Measurements from ENCODE around the gene AURKAIP1.
A peak's percentile ranks its signal among the peaks of the same experiment; 100 is the strongest.
"Not testable (repeated sequence)": the region's sequence is repeated elsewhere in the genome, so short reads cannot be mapped to it uniquely, and the experiment has no call there.

AURKAIP1 gene

DNA sequence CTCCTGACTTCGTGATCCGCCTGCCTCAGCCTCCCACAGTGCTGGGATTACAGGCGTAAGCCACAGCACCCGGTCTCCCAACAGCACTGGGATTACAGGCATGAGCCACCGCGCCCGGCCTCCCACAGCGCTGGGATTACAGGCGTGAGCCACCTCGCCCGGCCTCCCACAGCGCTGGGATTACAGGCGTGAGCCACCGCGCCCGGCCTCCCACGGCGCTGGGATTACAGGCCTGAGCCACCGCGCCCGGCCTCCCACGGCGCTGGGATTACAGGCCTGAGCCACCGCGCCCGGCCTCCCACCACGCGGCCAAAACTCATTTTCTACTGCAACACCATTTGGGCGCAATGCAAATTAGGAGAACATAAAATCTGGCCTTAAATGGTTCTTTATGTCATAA is 10.3 kb upstream of the AURKAIP1 start:
- DNase-seq: not testable (repeated sequence)

DNA sequence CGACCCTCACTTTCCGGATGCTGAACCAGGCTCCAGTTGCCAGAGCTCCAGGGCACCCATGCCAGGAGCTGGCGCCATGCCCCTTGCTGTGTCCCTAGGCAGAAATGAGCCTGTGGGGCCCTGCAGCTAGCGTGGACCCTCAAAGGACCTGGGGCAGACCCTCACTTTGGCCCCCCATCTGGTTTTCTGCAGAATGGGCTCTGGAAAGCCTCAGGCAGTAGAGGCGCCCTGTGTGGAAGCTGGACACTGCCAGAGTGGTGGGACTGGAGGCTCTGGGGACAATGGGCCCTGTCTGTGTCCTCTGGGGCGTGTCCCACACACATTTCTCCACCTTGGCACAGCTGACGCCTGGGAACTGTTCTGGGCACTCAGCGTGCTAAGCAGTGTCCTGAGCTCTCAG is 6.3 kb upstream of the AURKAIP1 start:
- DNase-seq: no peak

- no peak for DNase-seq
Observed at GRCh38 chr1:1380860-1381259, 5.9 kb upstream of the AURKAIP1 start.

GRCh38 chr1:1377540-1378205 is 2.7 kb upstream of the AURKAIP1 start:
- DNase-seq: no peak

DNA sequence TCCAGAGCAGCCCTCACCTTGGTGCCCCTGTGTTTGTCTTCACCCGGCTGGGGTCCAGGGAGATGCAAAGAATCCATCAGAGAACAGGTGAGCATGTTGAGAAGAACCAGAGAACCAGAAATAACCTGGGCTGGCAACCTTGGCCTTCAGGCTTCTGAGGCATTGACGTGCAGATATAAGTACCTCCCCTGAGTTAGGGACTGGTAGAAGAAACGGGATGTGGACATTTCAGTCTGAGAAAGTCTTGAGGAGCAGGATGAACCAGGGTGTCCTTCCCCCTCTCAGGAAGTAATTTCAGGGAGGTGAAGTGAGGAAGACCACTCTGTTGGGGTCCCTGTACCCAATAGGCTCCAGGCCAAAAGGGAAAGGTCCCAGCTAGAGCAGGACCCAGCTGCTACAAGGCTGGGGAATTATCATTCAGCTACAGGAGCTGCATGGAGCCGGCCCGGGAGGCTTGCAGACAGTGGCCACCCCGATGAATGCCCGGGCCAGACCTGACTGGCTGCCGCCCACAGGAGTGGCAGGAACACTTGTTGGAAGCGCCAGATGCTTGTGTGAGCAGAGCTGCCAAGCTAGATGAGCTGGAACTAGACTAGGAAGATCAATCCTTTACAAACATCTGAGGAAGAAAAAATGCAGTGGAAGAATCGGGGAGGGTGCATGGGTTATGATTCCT is 1.7 kb upstream of the AURKAIP1 start:
- no peak for DNase-seq

DNA sequence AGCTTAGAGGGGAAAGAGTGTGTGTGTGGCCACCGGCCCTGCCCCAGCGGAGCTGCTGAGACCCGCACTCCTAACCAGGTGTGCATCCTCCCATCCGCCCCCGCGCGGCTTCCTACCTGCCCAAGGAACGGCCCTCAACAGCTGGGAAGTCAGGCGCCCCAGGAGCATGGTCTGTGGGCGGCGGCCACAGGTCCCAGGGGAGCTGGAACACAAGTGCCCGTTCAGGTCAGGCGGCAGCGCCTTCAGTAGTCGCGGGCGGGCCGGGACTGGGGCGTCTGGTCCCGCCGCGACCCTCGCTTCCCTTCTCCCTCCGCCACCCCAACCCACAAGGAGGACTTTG is 448 bp downstream of the AURKAIP1 start:
- DNase-seq: no peak

DNA sequence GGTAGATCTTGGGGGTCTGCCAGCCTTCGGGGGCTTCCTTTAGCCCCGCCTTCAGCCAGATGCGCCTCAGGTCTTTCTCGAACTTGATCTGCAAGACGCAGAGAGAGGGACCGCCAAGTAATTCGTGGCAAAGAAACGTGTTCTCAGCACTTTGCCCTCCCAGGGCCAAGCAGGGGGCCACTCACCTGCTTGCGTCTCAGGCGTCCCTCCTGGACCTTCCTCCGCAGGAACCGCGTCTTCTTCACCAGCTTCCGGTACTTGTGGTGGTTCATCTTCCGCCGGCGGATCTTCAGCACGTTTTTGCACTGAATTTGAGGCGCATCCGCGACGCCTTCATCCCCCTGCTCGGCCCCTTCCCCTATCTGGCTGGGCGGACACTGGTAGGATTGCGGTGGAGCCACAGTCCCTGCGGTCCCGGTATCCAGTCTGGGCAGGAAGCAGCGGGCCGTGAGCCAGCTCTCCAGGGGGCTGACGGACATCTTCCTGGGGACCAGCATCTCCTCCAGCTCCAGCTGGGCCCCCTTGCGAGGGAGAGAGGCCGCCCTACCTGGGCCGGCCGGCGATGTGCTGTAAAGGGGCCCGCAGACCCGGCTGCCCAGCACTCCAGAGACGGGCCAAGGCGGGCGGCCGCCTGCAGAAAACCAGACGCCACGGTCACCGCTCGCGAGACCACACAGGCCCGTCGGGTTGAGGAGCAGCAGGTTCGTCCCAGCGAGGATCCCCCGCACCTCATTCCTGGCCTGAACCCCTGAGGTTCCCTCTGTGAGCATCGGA is 1.0 kb downstream of the AURKAIP1 start:
- DNase-seq: no peak

DNA sequence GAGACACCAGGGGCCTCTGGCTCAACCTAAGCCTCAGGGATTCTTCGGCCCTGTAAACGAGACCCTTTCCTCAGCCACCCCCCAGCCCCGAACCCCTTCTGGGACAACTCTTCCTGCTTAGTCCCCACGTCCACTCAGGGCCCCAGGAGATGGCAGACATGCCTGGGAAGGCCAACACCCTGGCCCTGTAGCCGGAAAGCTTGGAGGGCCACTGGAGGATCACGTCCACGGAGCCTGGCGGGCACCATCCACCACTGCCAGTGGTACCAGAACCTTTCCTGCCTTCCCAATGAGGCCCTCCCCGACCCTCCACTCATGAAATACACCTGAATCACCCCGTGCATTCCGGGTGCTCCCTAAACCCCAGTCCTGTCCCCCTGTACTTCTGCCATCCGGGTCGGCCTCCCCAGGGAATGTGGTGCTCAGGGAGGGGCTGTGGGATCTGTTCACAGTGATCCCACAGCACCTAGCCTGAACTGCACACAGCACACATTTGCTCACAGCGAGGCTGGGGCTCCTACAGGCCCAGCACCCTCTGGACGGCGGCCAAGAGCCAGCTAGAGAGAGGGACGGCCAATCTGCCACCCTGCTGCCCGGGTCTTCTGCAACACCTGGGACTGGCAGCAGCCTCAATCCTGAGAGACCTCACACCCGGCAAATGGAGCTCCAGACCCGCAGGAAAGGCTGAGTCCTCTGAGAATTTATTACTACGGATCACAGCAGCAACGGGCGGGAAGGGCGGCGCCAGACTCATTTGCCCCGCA is 1.8 kb downstream of the AURKAIP1 start:
- DNase-seq: no peak

DNA sequence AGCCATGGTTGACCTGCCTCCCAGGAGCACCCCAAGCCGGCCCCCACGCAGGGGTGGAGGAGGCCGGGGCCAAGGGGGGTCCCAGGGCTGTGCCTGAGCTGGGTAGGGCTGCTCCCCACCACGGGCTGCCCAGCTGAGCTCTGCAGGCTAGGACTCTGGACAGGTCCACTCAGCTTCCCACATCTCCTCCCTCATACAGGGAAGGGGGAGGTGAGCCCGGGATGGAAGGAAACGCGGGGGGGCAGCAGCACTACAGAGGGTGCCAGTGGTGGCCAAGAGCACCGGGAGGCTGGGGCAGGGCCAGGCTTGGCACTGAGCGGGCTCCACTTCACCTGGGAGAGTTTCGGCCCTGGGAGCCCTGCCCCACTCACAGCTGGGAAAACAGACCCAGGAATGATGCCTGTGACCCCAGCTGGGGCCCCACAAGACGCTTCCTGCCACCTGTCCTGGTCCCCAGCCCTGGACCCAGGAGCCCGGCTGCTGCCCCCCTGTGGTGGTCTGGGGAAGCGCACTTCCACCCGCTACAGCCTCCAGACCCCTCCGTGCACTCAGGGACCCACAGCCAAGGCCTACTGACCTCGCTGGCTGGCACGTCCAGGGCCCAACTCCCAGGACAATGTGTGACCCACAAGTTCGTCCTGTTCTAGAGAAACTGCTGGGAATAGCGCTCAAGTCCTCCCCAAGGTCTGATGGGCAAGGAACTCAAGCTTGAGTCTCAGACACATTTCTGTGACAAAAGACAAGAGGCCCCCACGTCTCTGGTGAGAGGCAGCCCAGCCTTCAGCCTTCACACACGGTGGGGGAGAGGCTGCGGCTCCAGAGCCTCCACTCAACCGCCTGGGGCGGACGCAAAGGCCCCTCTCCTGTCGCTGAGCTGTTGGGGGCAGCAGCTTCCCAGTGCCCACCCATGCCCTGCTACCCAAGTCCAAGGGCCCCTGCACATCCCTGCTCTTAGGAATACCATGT is 3.0 kb downstream of the AURKAIP1 start:
- DNase-seq: peak; percentile 64

DNA sequence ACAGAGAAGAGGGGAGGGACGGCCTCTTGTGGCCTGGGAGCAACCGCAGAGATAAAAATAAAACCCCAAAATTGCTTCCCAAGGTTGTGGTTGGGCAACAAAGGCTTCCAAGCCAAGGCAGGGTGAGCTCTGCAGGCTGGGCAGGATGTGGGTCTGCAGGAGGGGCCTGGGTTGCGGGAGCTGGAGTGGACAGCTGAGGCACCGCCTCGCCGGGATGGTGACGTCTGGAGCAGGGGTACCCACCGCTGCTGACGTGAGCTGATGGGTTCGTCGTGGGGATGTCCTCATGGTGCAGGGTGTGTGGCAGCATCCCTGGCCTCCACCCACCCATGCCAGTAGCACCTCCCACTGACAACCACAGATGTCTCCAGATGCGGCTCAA is 3.7 kb downstream of the AURKAIP1 start:
- DNase-seq: no peak

- DNase-seq: no peak
Observed at GRCh38 chr1:1370771-1371300, 4.2 kb downstream of the AURKAIP1 start.

GRCh38 chr1:1370094-1370493 is 4.9 kb downstream of the AURKAIP1 start:
- not testable (repeated sequence) for DNase-seq

- no peak for DNase-seq
Observed at GRCh38 chr1:1367315-1367714, 7.7 kb downstream of the AURKAIP1 start.

- DNase-seq: no peak
Observed at GRCh38 chr1:1366699-1367066, 8.3 kb downstream of the AURKAIP1 start.

- DNase-seq: no peak
Observed at GRCh38 chr1:1365875-1366698, 8.9 kb downstream of the AURKAIP1 start.

- peak; percentile 42 for DNase-seq
Observed at GRCh38 chr1:1364266-1364665, 10.7 kb downstream of the AURKAIP1 start.

DNA sequence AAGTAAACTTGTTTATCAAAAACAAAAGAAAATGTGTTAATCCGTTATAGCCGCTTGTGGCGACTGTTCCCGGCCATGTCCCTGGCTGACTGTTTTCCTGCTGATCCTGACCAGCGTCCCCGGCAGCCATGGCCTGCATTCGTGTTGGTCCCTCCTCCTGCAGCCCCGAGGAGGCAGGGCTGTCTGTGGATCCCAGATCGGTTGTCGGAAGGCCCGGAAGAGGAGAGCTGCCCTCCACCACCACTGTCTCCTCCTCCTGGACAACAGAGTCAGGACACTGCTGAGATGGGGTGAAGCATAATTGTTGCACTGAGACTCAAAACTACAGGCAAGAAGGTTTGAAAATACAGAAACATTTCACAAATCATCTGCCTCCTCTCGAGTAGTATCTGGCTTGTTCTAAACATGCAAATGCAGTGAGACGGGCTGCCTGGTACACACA is 13.0 kb downstream of the AURKAIP1 start:
- no peak for DNase-seq

DNA sequence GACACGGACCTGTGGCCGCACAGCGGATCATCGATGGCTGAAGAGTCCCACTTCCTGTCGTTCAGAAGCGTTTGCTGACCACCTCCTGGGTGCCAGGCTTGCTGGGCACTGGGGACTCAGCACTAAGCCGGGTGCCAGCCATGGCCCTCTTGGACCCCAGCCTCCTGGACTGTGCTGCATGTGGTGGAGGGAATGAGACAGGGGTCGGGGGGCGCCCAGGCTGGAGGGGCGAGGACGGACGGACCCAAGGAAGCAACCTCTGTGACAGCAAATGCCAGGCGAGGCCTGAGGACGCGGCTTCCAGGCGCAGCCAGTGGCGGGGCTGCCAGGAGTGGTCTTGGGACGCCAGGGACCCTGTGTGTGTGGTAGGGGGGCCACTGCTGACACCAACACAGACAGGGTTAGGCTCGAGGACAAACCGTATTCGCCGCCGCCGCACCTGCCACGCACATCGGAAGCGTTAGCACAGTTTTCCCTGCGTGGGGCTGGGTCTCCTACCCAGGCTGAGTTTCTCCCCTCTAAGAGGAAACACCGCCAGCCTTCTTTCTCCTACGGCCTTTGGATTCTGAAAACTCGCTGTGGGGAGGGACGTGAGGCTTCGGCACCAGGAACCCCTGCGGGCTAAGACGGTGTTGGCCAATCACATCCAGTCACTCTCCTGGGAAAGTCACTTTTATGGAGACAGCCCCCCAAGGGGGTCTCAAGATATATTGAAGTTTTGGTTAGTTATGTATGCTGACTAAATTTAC is 13.6 kb downstream of the AURKAIP1 start:
- DNase-seq: no peak

- no peak for DNase-seq
Observed at GRCh38 chr1:1360506-1361169, 14.4 kb downstream of the AURKAIP1 start.

Measured in NCI-H146 (cell line).